CD14-positive monocyte (primary cell): Measurements from ENCODE around the gene GRIK3. TPM values are rescaled to one million over a fixed set of nuclear protein-coding genes. Genes with fewer than 3 reads are reported as not detected.

Experiments used
- DNase-seq, 3 donors: peaks; one replicate each; pipeline ENCODE4 v3.0.0-alpha.2; 2011 to 2022
- H2AFZ ChIP-seq: 2 replicates; pipeline ENCODE4 v1.6.0; 2012; ENCODE audit warnings: mild to moderate bottlenecking, low read depth, low read length, inconsistent platforms; ENCODE audit not compliant: insufficient read depth, poor library complexity, severe bottlenecking
- H3K27ac ChIP-seq, 2 donors: 1 replicate in 1 of 2; 2 replicates in 1 of 2; pipeline ENCODE4 v1.5.1; 2012 to 2013; ENCODE audit warnings: low read length in 2 of 2, control low read depth in 1 of 2, inconsistent platforms in 1 of 2, low read depth in 1 of 2, mild to moderate bottlenecking in 1 of 2
- H3K27me3 ChIP-seq, 2 donors: one replicate each; pipeline versions ENCODE4 v1.6.0 to v1.6.1; 2011 to 2013; ENCODE audit warnings: low read length in 2 of 2; ENCODE audit not compliant: control insufficient read depth in 2 of 2, insufficient read depth in 2 of 2
- H3K36me3 ChIP-seq, 2 donors: replicated peaks in 1 of 2; 1 replicate in 1 of 2; 2 replicates in 1 of 2; pipeline versions ENCODE4 v1.5.1 to v1.6.1; 2012 to 2013; ENCODE audit warnings: low read length in 2 of 2, control low read depth in 1 of 2, inconsistent platforms in 1 of 2, mild to moderate bottlenecking in 1 of 2; ENCODE audit not compliant: insufficient read depth in 2 of 2, control insufficient read depth in 1 of 2
- H3K4me1 ChIP-seq, 2 donors: 1 replicate in 1 of 2; 2 replicates in 1 of 2; pipeline versions ENCODE4 v1.5.1 to v1.6.1; 2012 to 2013; ENCODE audit warnings: low read length in 2 of 2, control low read depth in 1 of 2, inconsistent platforms in 1 of 2, mild to moderate bottlenecking in 1 of 2, moderate library complexity in 1 of 2; ENCODE audit not compliant: insufficient read depth in 2 of 2, control insufficient read depth in 1 of 2
- H3K4me2 ChIP-seq: replicated peaks from 2 replicates; pipeline ENCODE3; 2012; ENCODE audit warnings: low read length, moderate library complexity, mild to moderate bottlenecking; ENCODE audit not compliant: poor library complexity, severe bottlenecking; ENCODE audit errors: extremely low read depth
- H3K4me3 ChIP-seq, 3 experiments: fragments of 200-600 bp in 1 of 3; sonication (generic) in 1 of 3; replicated peaks in 1 of 3; 1 replicate in 2 of 3; 2 replicates in 1 of 3; pipeline ENCODE4 v1.5.1; 2011 to 2013; ENCODE audit warnings: low read length in 3 of 3, mild to moderate bottlenecking in 3 of 3, control low read depth in 2 of 3, low read depth in 2 of 3, inconsistent platforms in 1 of 3, moderate library complexity in 1 of 3
- H3K79me2 ChIP-seq: 2 replicates; pipeline ENCODE4 v1.6.0; 2012; ENCODE audit warnings: mild to moderate bottlenecking, control low read depth, inconsistent platforms, low read length, moderate library complexity; ENCODE audit not compliant: insufficient read depth
- H3K9ac ChIP-seq: 2 replicates; pipeline ENCODE4 v1.6.0; 2017; ENCODE audit warnings: low read length, mild to moderate bottlenecking; ENCODE audit not compliant: insufficient read depth, poor library complexity, severe bottlenecking
- H3K9me3 ChIP-seq, 2 donors: replicated peaks in 1 of 2; 1 replicate in 1 of 2; 2 replicates in 1 of 2; pipeline versions ENCODE4 v1.5.1 to v1.6.1; 2012 to 2013; ENCODE audit warnings: low read length in 2 of 2, control low read depth in 1 of 2; ENCODE audit not compliant: control insufficient read depth in 1 of 2, insufficient read depth in 1 of 2
- H4K20me1 ChIP-seq: 2 replicates; pipeline ENCODE4 v1.6.0; 2012; ENCODE audit warnings: mild to moderate bottlenecking, low read length, control low read depth, moderate library complexity; ENCODE audit not compliant: insufficient read depth
- H3K27ac Mint-ChIP-seq, 7 donors: one replicate each; pipeline ENCODE4 v1.8.0; 2020; ENCODE audit warnings: mild to moderate bottlenecking in 7 of 7, mixed read lengths in 7 of 7, moderate library complexity in 6 of 7, inconsistent platforms in 2 of 7
- H3K27me3 Mint-ChIP-seq, 3 donors: one replicate each; pipeline ENCODE4 v1.8.0; 2021 to 2022; ENCODE audit warnings: low read depth in 3 of 3, mild to moderate bottlenecking in 3 of 3, mixed read lengths in 3 of 3, moderate library complexity in 3 of 3, inconsistent platforms in 1 of 3
- H3K36me3 Mint-ChIP-seq, 2 donors: one replicate each; pipeline ENCODE4 v1.8.0; 2020; ENCODE audit warnings: mixed read lengths in 2 of 2, inconsistent platforms in 1 of 2, mild to moderate bottlenecking in 1 of 2
- H3K4me1 Mint-ChIP-seq: one replicate; pipeline ENCODE4 v1.8.0; 2020; ENCODE audit warnings: mild to moderate bottlenecking, mixed read lengths
- H3K4me3 Mint-ChIP-seq, 2 donors: one replicate each; pipeline ENCODE4 v1.8.0; 2020; ENCODE audit warnings: mild to moderate bottlenecking in 2 of 2, mixed read lengths in 2 of 2, moderate library complexity in 1 of 2
- H3K9me3 Mint-ChIP-seq, 7 donors: one replicate each; pipeline ENCODE4 v1.8.0; 2020 to 2022; ENCODE audit warnings: mixed read lengths in 7 of 7, mild to moderate bottlenecking in 6 of 7, moderate library complexity in 6 of 7, inconsistent platforms in 2 of 7
- CTCF ChIP-seq: fragments of 200-600 bp; IDR thresholded peaks from one replicate; pipeline ENCODE4 v1.8.0; 2022; ENCODE audit warnings: antibody characterized with exemption, mild to moderate bottlenecking
- WGBS: methylation state at CpG from one replicate; pipeline ENCODE4 v1.1.5; 2013; ENCODE audit warnings: missing lambda C conversion rate; ENCODE audit not compliant: insufficient coverage; 5-methylcytosine and 5-hydroxymethylcytosine counted together
- intact Hi-C, 2 donors: fragments of 100-400 bp; cut with micrococcal nuclease; formaldehyde crosslinking; loops; one replicate each; pipeline versions ENCODE4 v1.15.0 to v1.15.1; 2023
- polyA plus RNA-seq, 3 donors: library from polyadenylated mRNA; depleted of rRNA in 1 of 3; unstranded in 2 of 3; stranded (reverse) in 1 of 3; fragments of 300-500 nt in 2 of 3; fragments of >200 nt in 1 of 3; fragmentation: Illumina TruSeq in 2 of 3; gene quantifications; 1 replicate in 2 of 3; 2 replicates in 1 of 3; pipeline ENCODE4 v1.2.3, GENCODE V29; 2012 to 2021

GRIK3 gene
- polyA plus RNA-seq, 3 donors = not detected

GRCh38 chr1:36874271-36875060 is 159.8 kb downstream of the GRIK3 start:
- WGBS = 76% methylated on average over 3 of the region's 6 CpGs
- Histone ChIP-seq H3K27me3 (no peaks in the 10 kb centered on the region), H3K9me3 (no peaks in the 10 kb centered on the region), H3K4me2 (no peak overlapping the region), H4K20me1 (no peaks in the 10 kb centered on the region), H3K36me3 (no peaks in the 10 kb centered on the region), H2AFZ (no peak overlapping the region), H3K9ac (no peak overlapping the region), H3K27ac (no peak overlapping the region), H3K4me3 (no peak overlapping the region), H3K4me1 (no peaks in the 10 kb centered on the region), H3K79me2 (no peaks in the 10 kb centered on the region)
- intact Hi-C loops = no loop called here
- no peaks in the 10 kb centered on the region for H3K9me3 Mint-ChIP-seq
- no peak for DNase-seq
- H3K4me1 Mint-ChIP-seq = no peaks in the 10 kb centered on the region
- no peak for TF ChIP-seq CTCF
- H3K4me3 Mint-ChIP-seq = no peak overlapping the region
- H3K36me3 Mint-ChIP-seq = no peaks in the 10 kb centered on the region
- peaks cover 0 to 9% (median 5%) of the 10 kb centered on the region in 3 donors for H3K27me3 Mint-ChIP-seq
- no peak overlapping the region for H3K27ac Mint-ChIP-seq

GRCh38 chr1:36872858-36873257 is 161.5 kb downstream of the GRIK3 start:
- Histone ChIP-seq H3K9ac (no peak overlapping the region), H2AFZ (no peak overlapping the region), H3K36me3 (no peaks in the 10 kb centered on the region), H3K27me3 (no peaks in the 10 kb centered on the region), H3K4me1 (no peaks in the 10 kb centered on the region), H3K4me3 (no peak overlapping the region), H3K4me2 (no peak overlapping the region), H3K27ac (no peak overlapping the region), H3K79me2 (no peaks in the 10 kb centered on the region), H3K9me3 (no peaks in the 10 kb centered on the region), H4K20me1 (no peaks in the 10 kb centered on the region)
- TF ChIP-seq CTCF = no peak
- WGBS = 78% methylated on average over 3 of the region's 3 CpGs
- intact Hi-C loops = no loop called here
- peaks cover 0 to 8% (median 5%) of the 10 kb centered on the region in 3 donors for H3K27me3 Mint-ChIP-seq
- H3K9me3 Mint-ChIP-seq = no peaks in the 10 kb centered on the region
- H3K27ac Mint-ChIP-seq = no peak overlapping the region
- no peak for DNase-seq
- H3K4me3 Mint-ChIP-seq = no peak overlapping the region
- no peaks in the 10 kb centered on the region for H3K4me1 Mint-ChIP-seq
- H3K36me3 Mint-ChIP-seq = no peaks in the 10 kb centered on the region
